ENCODE results near the gene XKR3. TPM values are rescaled to one million over a fixed set of nuclear protein-coding genes. Genes with fewer than 3 reads are reported as not detected.
"Not testable (repeated sequence)": the region's sequence is repeated elsewhere in the genome, so short reads cannot be mapped to it uniquely, and the experiment has no call there.

Gene XKR3
- total RNA-seq = under 1 TPM; 0.23 to 0.24 TPM

DNA sequence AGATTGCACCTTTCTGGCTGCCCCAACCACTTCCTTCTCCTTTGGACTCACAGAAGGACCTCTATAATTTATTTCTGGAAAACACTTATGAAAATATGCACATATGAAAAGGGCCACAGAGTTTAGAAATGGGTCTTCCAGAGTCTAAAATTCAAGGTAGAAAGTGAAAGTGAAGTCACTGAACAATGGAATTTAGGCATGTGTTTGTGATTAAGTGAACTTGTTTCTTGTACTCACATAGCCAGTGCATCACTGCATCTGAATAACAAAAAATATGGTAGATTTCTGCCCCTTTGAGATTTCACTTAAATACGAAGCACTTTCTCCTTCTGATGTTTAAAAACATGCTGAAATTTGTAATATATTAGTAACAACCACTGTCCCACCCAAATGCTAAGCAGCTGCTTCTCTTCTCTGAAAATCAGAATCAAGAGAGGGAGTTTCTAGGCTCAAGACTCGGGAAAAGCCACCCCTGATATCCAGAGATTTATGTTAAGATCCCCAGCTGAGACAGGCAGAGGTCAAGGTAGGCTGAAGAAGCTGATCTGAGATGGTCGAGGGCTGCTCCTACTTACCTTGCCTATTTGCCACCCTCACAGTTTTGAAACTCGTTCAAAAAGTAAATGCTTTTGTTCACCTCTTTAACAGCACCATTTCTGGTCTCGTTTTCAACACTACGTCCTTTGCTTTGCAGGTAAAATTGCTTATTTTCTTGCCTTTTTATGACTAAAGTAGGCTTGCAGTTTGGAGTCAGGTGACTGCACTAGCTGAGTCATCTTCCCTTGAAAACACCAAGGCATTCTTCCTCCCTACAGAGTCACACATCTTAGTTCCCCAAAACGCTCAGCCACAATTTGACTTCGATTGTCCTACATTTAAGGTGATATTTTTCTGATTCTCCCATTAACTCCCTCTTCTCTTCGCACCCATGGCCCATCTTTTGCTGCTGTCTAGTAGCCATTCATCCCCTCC is at the start of gene XKR3:
XKR3 (minus strand) TSS at position 696 of the 972 bp plus-strand sequence. CDS start 17,338 bp downstream, outside the sequence.
- Mint-ChIP-seq H3K4me3 (peak within 1 kb of the TSS; percentile 75 to 88), H3K27me3 (ENCODE audit: low read depth) (no peaks in the 10 kb centered on the region), H3K27ac (peak within 1 kb of the TSS; percentile 88), H3K9me3 (peaks cover 0 to 4% of the 10 kb centered on the region in 2 donors), H3K4me1 (ENCODE audit: low read depth) (peaks cover 29% of the 10 kb centered on the region), H3K36me3 (ENCODE audit: insufficient read depth in 2 of 2) (peaks cover 0 to 5% of the 10 kb centered on the region in 2 donors)
- peak; percentile 6 to 18 for DNase-seq
- peak; percentile 81 to 84 for ATAC-seq (replicated peaks in 1 of 2)

DNA sequence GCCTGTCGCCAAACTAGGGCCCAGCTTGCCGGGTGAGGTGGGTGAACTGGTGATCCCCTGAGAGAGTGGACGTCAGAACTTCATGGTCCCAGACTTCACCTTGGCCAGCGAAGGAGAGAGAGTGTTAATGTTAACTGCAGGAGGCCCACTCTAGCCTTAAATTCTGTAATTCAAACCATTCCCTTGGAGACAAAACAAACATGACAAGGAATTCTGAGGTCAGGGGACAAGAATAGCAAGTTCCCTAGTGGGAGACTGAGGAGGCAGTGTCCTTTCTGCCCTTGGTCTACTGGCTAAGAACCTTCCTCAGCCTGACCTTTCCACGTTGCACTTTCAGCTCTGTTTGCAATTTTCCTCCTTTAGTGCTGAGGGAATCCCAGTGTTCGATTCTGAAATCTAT is 44.4 kb upstream of the XKR3 start:
- ATAC-seq (replicated peaks in 1 of 2); H3K4me1 Mint-ChIP-seq (ENCODE audit: low read depth); H3K9me3 Mint-ChIP-seq; H3K27me3 Mint-ChIP-seq (ENCODE audit: low read depth); H3K27ac Mint-ChIP-seq; H3K36me3 Mint-ChIP-seq (ENCODE audit: insufficient read depth in 2 of 2); H3K4me3 Mint-ChIP-seq; DNase-seq: not testable (repeated sequence)

DNA sequence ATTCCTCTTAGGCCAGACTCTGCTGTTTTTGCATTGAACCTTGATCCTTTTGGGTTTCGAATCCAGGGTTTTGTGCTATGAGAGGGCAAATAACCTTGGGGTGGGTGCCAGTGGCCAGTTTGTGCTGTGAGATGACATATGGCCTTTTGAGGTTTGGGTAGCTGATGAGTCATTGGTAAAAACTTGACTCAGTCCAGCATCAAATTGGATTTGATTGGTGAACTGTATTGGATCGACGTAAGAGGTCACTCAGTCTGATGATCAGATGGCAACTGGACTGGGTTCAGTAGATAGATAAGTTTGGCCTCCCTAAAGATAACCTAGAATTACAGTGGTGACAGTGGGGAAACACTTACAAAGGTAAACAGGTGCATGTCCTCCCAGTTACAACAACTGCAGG is 41.0 kb upstream of the XKR3 start:
- Mint-ChIP-seq H3K36me3 (ENCODE audit: insufficient read depth in 2 of 2) (peaks cover 0 to 2% of the 10 kb centered on the region in 2 donors), H3K27ac (no peak overlapping the region), H3K4me3 (no peak overlapping the region), H3K27me3 (ENCODE audit: low read depth) (no peaks in the 10 kb centered on the region), H3K9me3 (no peaks in the 10 kb centered on the region), H3K4me1 (ENCODE audit: low read depth) (no peaks in the 10 kb centered on the region)
- no peak for DNase-seq
- no peak for ATAC-seq (replicated peaks in 1 of 2)

GRCh38 chr22:16856851-16857250 is 31.6 kb upstream of the XKR3 start:
- H3K4me3 Mint-ChIP-seq; ATAC-seq (replicated peaks in 1 of 2); DNase-seq; H3K4me1 Mint-ChIP-seq (ENCODE audit: low read depth); H3K27ac Mint-ChIP-seq; H3K36me3 Mint-ChIP-seq (ENCODE audit: insufficient read depth in 2 of 2); H3K9me3 Mint-ChIP-seq: not testable (repeated sequence)
- peaks cover 19% of the 10 kb centered on the region for H3K27me3 Mint-ChIP-seq (ENCODE audit: low read depth)

GRCh38 chr22:16854631-16855030 is 29.4 kb upstream of the XKR3 start:
- Mint-ChIP-seq H3K36me3 (ENCODE audit: insufficient read depth in 2 of 2) (no peaks in the 10 kb centered on the region), H3K4me3 (no peak overlapping the region), H3K27me3 (ENCODE audit: low read depth) (peaks cover 26% of the 10 kb centered on the region), H3K4me1 (ENCODE audit: low read depth) (no peaks in the 10 kb centered on the region), H3K27ac (no peak overlapping the region), H3K9me3 (no peaks in the 10 kb centered on the region)
- ATAC-seq (replicated peaks in 1 of 2) (no peak), DNase-seq (no peak)

- H3K27me3 Mint-ChIP-seq (ENCODE audit: low read depth) = peaks cover 15% of the 10 kb centered on the region
Observed at GRCh38 chr22:16851268-16851996, 26.2 kb upstream of the XKR3 start.

GRCh38 chr22:16847271-16847670 is 22.1 kb upstream of the XKR3 start:
- no peaks in the 10 kb centered on the region for H3K4me1 Mint-ChIP-seq (ENCODE audit: low read depth)
- no peaks in the 10 kb centered on the region for H3K36me3 Mint-ChIP-seq (ENCODE audit: insufficient read depth in 2 of 2)
- no peak for DNase-seq
- ATAC-seq (replicated peaks in 1 of 2) = no peak
- peaks cover 0 to 3% of the 10 kb centered on the region in 2 donors for H3K9me3 Mint-ChIP-seq
- no peak overlapping the region for H3K27ac Mint-ChIP-seq
- peaks cover 6% of the 10 kb centered on the region for H3K27me3 Mint-ChIP-seq (ENCODE audit: low read depth)
- no peak overlapping the region for H3K4me3 Mint-ChIP-seq

More at GRCh38 chr22:16851268-16851996, 26.2 kb upstream of the XKR3 start:
- H3K9me3 Mint-ChIP-seq; DNase-seq; ATAC-seq (replicated peaks in 1 of 2); H3K27ac Mint-ChIP-seq; H3K4me1 Mint-ChIP-seq (ENCODE audit: low read depth); H3K4me3 Mint-ChIP-seq; H3K36me3 Mint-ChIP-seq (ENCODE audit: insufficient read depth in 2 of 2): not testable (repeated sequence)

DNA sequence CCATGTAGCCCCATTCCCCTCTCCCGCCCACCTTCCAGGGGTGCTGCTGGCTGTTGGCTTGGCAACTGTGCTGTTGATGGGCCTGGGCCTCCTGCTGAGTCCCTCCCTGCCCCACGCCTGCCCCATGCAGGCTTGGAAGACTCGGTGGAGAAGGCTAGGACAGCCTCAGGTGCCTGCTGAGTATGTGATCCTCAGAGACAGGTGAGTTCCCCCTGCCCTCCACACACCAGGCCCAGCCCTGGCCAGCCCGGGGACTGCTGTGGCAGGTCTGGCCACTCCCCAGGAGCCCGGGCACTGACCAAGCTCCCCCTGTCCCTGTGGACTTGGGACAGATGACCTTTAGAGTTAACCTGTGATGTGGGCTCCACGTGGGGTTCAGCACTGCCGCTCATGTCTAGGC is 20.7 kb upstream of the XKR3 start:
- H3K27me3 Mint-ChIP-seq (ENCODE audit: low read depth) = no peaks in the 10 kb centered on the region
- no peaks in the 10 kb centered on the region for H3K4me1 Mint-ChIP-seq (ENCODE audit: low read depth)
- H3K4me3 Mint-ChIP-seq = no peak overlapping the region
- DNase-seq (no peak), ATAC-seq (replicated peaks in 1 of 2) (no peak)
- H3K36me3 Mint-ChIP-seq (ENCODE audit: insufficient read depth in 2 of 2) = no peaks in the 10 kb centered on the region
- H3K9me3 Mint-ChIP-seq = peaks cover 0 to 3% of the 10 kb centered on the region in 2 donors
- no peak overlapping the region for H3K27ac Mint-ChIP-seq

- Mint-ChIP-seq H3K9me3 (peaks cover 0 to 3% of the 10 kb centered on the region in 2 donors), H3K27ac (no peak overlapping the region), H3K27me3 (ENCODE audit: low read depth) (no peaks in the 10 kb centered on the region), H3K4me1 (ENCODE audit: low read depth) (no peaks in the 10 kb centered on the region), H3K4me3 (no peak overlapping the region), H3K36me3 (ENCODE audit: insufficient read depth in 2 of 2) (no peaks in the 10 kb centered on the region)
- ATAC-seq (replicated peaks in 1 of 2) (no peak), DNase-seq (no peak)
Observed at GRCh38 chr22:16845465-16845864, 20.3 kb upstream of the XKR3 start.

GRCh38 chr22:16844529-16844928 is 19.3 kb upstream of the XKR3 start:
- Mint-ChIP-seq H3K4me1 (ENCODE audit: low read depth) (no peaks in the 10 kb centered on the region), H3K4me3 (no peak overlapping the region), H3K27ac (no peak overlapping the region), H3K36me3 (ENCODE audit: insufficient read depth in 2 of 2) (no peaks in the 10 kb centered on the region), H3K9me3 (peaks cover 0 to 3% of the 10 kb centered on the region in 2 donors), H3K27me3 (ENCODE audit: low read depth) (no peaks in the 10 kb centered on the region)
- no peak for DNase-seq
- ATAC-seq (replicated peaks in 1 of 2) = no peak

DNA sequence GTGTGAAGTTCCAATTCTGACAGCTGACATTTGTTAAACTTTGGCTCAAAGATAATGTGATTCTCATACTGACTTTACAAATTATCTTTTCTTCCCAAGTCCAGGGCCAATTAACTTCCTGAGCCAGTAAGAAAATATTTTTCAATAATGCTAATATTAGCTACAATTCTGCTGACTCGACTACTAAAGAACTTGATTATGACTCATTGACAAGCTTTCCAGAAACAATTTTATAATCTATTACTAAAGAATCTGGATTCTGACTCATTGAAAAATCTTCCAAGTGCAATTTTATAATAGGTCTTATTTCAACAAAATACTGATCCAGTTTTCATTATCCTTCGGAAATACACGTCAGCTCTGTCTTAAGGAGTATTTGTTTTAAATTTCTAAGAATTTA is 12.9 kb upstream of the XKR3 start:
- no peak overlapping the region for H3K27ac Mint-ChIP-seq
- H3K36me3 Mint-ChIP-seq (ENCODE audit: insufficient read depth in 2 of 2) = no peaks in the 10 kb centered on the region
- ATAC-seq (replicated peaks in 1 of 2) (no peak), DNase-seq (no peak)
- no peaks in the 10 kb centered on the region for H3K9me3 Mint-ChIP-seq
- H3K4me1 Mint-ChIP-seq (ENCODE audit: low read depth) = no peaks in the 10 kb centered on the region
- no peak overlapping the region for H3K4me3 Mint-ChIP-seq
- H3K27me3 Mint-ChIP-seq (ENCODE audit: low read depth) = no peaks in the 10 kb centered on the region

DNA sequence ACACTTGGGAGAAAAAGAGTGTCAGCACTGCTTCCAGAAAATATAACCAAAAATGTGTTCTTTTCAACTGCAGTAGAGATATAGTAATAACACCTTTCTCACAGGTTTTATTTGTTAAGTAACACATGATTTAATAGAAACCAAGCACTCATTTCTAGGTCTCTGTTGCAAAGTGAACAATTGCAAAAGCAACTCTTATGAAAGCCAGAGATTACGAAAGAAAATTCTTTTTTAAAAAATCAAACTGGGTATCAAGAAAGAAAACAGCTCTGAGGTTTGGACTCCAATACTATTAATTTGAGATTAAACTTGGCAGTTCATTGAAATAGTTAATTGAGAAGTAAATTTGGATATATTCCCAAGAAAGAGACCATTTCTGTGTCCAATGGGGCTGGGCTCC is 9.8 kb upstream of the XKR3 start:
- H3K36me3 Mint-ChIP-seq (ENCODE audit: insufficient read depth in 2 of 2) = no peaks in the 10 kb centered on the region
- ATAC-seq (replicated peaks in 1 of 2) = no peak
- H3K27ac Mint-ChIP-seq = no peak overlapping the region
- H3K9me3 Mint-ChIP-seq = no peaks in the 10 kb centered on the region
- no peaks in the 10 kb centered on the region for H3K27me3 Mint-ChIP-seq (ENCODE audit: low read depth)
- H3K4me1 Mint-ChIP-seq (ENCODE audit: low read depth) = no peaks in the 10 kb centered on the region
- H3K4me3 Mint-ChIP-seq = no peak overlapping the region
- no peak for DNase-seq

DNA sequence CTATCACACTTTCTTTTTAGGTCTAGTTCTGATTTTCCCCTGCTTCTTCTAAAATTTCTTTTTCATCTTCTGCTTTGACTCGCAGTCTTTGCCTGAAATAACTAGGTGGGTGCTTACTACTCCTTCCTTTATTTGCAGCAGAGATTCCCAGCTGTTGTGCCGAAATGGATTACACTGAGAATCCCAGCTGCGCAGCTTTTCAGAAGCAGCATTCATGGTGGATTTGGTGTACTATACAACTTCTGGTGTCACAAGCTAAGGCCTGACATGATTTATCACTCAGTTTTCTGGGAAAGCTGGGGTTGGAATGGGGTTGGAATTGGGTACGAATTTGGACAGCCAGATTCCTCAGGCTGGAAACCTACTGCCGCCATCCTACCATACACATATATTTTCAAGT is 6.0 kb upstream of the XKR3 start:
- Mint-ChIP-seq H3K4me1 (ENCODE audit: low read depth) (peaks cover 6% of the 10 kb centered on the region), H3K27me3 (ENCODE audit: low read depth) (no peaks in the 10 kb centered on the region), H3K9me3 (no peaks in the 10 kb centered on the region), H3K36me3 (ENCODE audit: insufficient read depth in 2 of 2) (no peaks in the 10 kb centered on the region), H3K27ac (no peak overlapping the region), H3K4me3 (no peak overlapping the region)
- no peak for DNase-seq
- ATAC-seq (replicated peaks in 1 of 2) = no peak

Measured in activated T-cell treated with anti-CD3 and anti-CD28 coated beads, Interleukin-2, amount 50 U/mL, for 72 hours (primary cell).